HCT116 (cell line): ENCODE results near the gene ANKRD13D. TPM values are rescaled to one million over a fixed set of nuclear protein-coding genes. Genes with fewer than 3 reads are reported as not detected.

Source experiments
- ATAC-seq: fragments of 200-7000 bp; cut with Tn5 transposase; 2 replicates; pipeline ENCODE4 v1.9.1; 2020; ENCODE audit warnings: mild to moderate bottlenecking, moderate library complexity
- BruUV-seq: library from RNA; stranded (reverse); fragments of 400-500 nt; replicated peaks from 2 replicates; lab custom pipeline; 2021; lab: Mats Ljungman, UMichigan
- CTCF ChIA-PET: fragments of 300-600 bp; sonication (Branson Sonifier 250); formaldehyde crosslinking; loops from one replicate; lab custom pipeline; 2021; ENCODE audit warnings: antibody characterized with exemption; lab: Charles Lee
- POLR2A ChIA-PET: fragments of 300-600, 350-600 bp; sonication (Branson Sonifier 250); formaldehyde crosslinking; loops from one replicate; lab custom pipeline; 2021; ENCODE audit warnings: antibody characterized with exemption; lab: Charles Lee
- RAD21 ChIA-PET, 2 experiments: fragments of 300-600 bp; sonication (Branson Sonifier 250); formaldehyde crosslinking; loops; one replicate each; lab custom pipeline; 2023; ENCODE audit warnings: low total read pairs in 2 of 2; ENCODE audit not compliant: uncharacterized antibody in 2 of 2, unreplicated experiment in 2 of 2, low non-redundant PET in 1 of 2; lab: Charles Lee
- DNase-seq: peaks from one replicate; pipeline ENCODE4 v3.0.0-alpha.2; 2010; ENCODE audit warnings: low read depth, low spot score
- H2AFZ ChIP-seq: fragments of 200-600 bp; shearing (Covaris generic), sonication (generic); 2 replicates; pipeline ENCODE4 v1.6.1; 2017; ENCODE audit warnings: low read depth, mixed run types, mixed read lengths, antibody characterized with exemption, low read length; ENCODE audit not compliant: poor library complexity, severe bottlenecking
- H3K27ac ChIP-seq: 2 replicates; pipeline ENCODE4 v1.5.1; 2012; ENCODE audit warnings: low read depth, low read length
- H3K27me3 ChIP-seq: fragments of 200-600 bp; sonication (generic); 2 replicates; pipeline ENCODE4 v1.6.1; 2016; ENCODE audit warnings: mixed run types, low read length, mixed read lengths; ENCODE audit not compliant: insufficient read depth
- H3K36me3 ChIP-seq, 2 experiments: fragments of 200-500 bp in 1 of 2; fragments of 200-600 bp in 1 of 2; sonication (Bioruptor generic) in 1 of 2; sonication (generic) in 1 of 2; 2 replicates each; pipeline versions ENCODE4 v1.5.1 to v1.6.1; 2014 to 2016; ENCODE audit warnings: low read length in 2 of 2, inconsistent platforms in 1 of 2, mixed read lengths in 1 of 2, mixed run types in 1 of 2; ENCODE audit not compliant: insufficient read depth in 2 of 2, control insufficient read depth in 1 of 2
- H3K4me1 ChIP-seq, 2 experiments: fragments of 200-600 bp in 1 of 2; sonication (generic) in 1 of 2; 2 replicates each; pipeline versions ENCODE4 v1.5.1 to v1.6.1; 2012 to 2017; ENCODE audit warnings: low read length in 2 of 2, inconsistent platforms in 1 of 2, mild to moderate bottlenecking in 1 of 2, mixed read lengths in 1 of 2, mixed run types in 1 of 2, moderate library complexity in 1 of 2; ENCODE audit not compliant: insufficient read depth in 2 of 2, control insufficient read depth in 1 of 2
- H3K4me2 ChIP-seq: fragments of 200-600 bp; sonication (generic); 2 replicates; pipeline ENCODE4 v1.6.1; 2017; ENCODE audit warnings: mixed run types, low read length, mixed read lengths
- H3K4me3 ChIP-seq, 2 experiments: fragments of 200-600 bp in 1 of 2; sonication (generic) in 1 of 2; replicated peaks in 1 of 2; 2 replicates each; pipeline ENCODE4 v1.5.1; 2011 to 2016; ENCODE audit warnings: low read length in 2 of 2, control low read depth in 1 of 2, low read depth in 1 of 2, mild to moderate bottlenecking in 1 of 2, mixed read lengths in 1 of 2, mixed run types in 1 of 2
- H3K79me2 ChIP-seq: fragments of 200-600 bp; sonication (generic); 2 replicates; pipeline ENCODE4 v1.6.1; 2017; ENCODE audit warnings: mild to moderate bottlenecking, mixed run types, low read length, moderate library complexity, mixed read lengths; ENCODE audit not compliant: insufficient read depth
- H3K9ac ChIP-seq: fragments of 200-600 bp; sonication (generic); 2 replicates; pipeline ENCODE4 v1.6.1; 2016; ENCODE audit warnings: low read length, mixed read lengths
- H3K9me2 ChIP-seq: fragments of 200-600 bp; sonication (generic), shearing (Covaris generic); 2 replicates; pipeline ENCODE4 v1.6.1; 2017; ENCODE audit warnings: mixed run types, mild to moderate bottlenecking, moderate library complexity; ENCODE audit not compliant: insufficient read depth
- H3K9me3 ChIP-seq, 2 experiments: fragments of 200-500 bp in 1 of 2; fragments of 200-600 bp in 1 of 2; sonication (Bioruptor generic) in 1 of 2; sonication (generic) in 1 of 2; 2 replicates each; pipeline ENCODE4 v1.6.1; 2014 to 2017; ENCODE audit warnings: low read length in 2 of 2, mixed read lengths in 2 of 2, inconsistent platforms in 1 of 2, low read depth in 1 of 2, mild to moderate bottlenecking in 1 of 2, mixed run types in 1 of 2, moderate library complexity in 1 of 2; ENCODE audit not compliant: control insufficient read depth in 1 of 2, insufficient read depth in 1 of 2
- H4K20me1 ChIP-seq: fragments of 200-600 bp; sonication (generic), shearing (Covaris generic); 2 replicates; pipeline ENCODE4 v1.6.1; 2017; ENCODE audit warnings: mixed run types, mild to moderate bottlenecking, moderate library complexity; ENCODE audit not compliant: insufficient read depth
- CBX3 ChIP-seq: IDR thresholded peaks from 2 replicates; pipeline ENCODE4 v1.6.1; 2012; ENCODE audit warnings: low read depth
- CEBPB ChIP-seq: IDR thresholded peaks from 2 replicates; pipeline ENCODE4 v1.6.1; 2012; ENCODE audit warnings: low read depth
- ELF1 ChIP-seq: IDR thresholded peaks from 2 replicates; pipeline ENCODE4 v1.6.1; 2012; ENCODE audit warnings: low read depth, borderline replicate concordance
- EZH2 ChIP-seq: fragments of 200-600 bp; sonication (generic); IDR thresholded peaks from 2 replicates; pipeline ENCODE4 v1.6.1; 2017; ENCODE audit warnings: antibody characterized with exemption, mixed run types
- FOSL1 ChIP-seq: IDR thresholded peaks from 2 replicates; pipeline ENCODE4 v1.6.1; 2012; ENCODE audit warnings: low read depth
- MAX ChIP-seq: IDR thresholded peaks from 2 replicates; pipeline ENCODE4 v1.6.1; 2012
- SP1 ChIP-seq: IDR thresholded peaks from 2 replicates; pipeline ENCODE4 v1.6.1; 2012; ENCODE audit warnings: low read depth
- SRF ChIP-seq: IDR thresholded peaks from 2 replicates; pipeline ENCODE4 v1.6.1; 2012; ENCODE audit warnings: low read depth
- TCF7L2 ChIP-seq: IDR thresholded peaks from 2 replicates; pipeline ENCODE4 v1.7.0; 2011; ENCODE audit warnings: borderline replicate concordance, inconsistent platforms; ENCODE audit not compliant: insufficient read depth, insufficient read length; ENCODE audit errors: extremely low read depth
- ZFX ChIP-seq: fragments of 450-650 bp; IDR thresholded peaks from 2 replicates; pipeline ENCODE4 v1.6.1; 2017
- intact Hi-C: fragments of 100-400 bp; cut with micrococcal nuclease; formaldehyde crosslinking; loops from 2 replicates; pipeline ENCODE4 v1.10.0; 2022
- total RNA-seq: library from RNA; stranded (reverse); gene quantifications from one replicate; pipeline ENCODE4 v1.2.1, GENCODE V29; 2021; ENCODE audit not compliant: unreplicated experiment
- TF ChIP-seq, protein P1 (sequence below): IDR thresholded peaks from 2 replicates; pipeline ENCODE4 v1.6.1; 2011; ENCODE audit warnings: mild to moderate bottlenecking, low read length, moderate library complexity; ENCODE audit not compliant: insufficient replicate concordance; ENCODE audit errors: extremely low read depth

ANKRD13D gene
- total RNA-seq, 1 experiment from 2014 or later = 61.1 TPM

GRCh38 chr11:67301313-67301921, 12.3 kb downstream of the ANKRD13D start:
- ChIA-PET CTCF (no interaction called here), POLR2A (interaction anchor here (2.4 kb wide), 1 partner anchor 13 kb away, joined by 11 read pairs; the partner anchor contains the start of gene ANKRD13D)
- peaks cover 21 to 25% of the 10 kb centered on the region in 2 experiments for H3K4me1 ChIP-seq
- TF ChIP-seq ELF1 (no peak), EZH2 (no peak), FOSL1 (no peak), TCF7L2 (no peak), CBX3 (no peak), SRF (no peak), CEBPB (no peak), ZFX (no peak), MAX (no peak), SP1 (no peak)
- TF ChIP-seq, protein P1, sequence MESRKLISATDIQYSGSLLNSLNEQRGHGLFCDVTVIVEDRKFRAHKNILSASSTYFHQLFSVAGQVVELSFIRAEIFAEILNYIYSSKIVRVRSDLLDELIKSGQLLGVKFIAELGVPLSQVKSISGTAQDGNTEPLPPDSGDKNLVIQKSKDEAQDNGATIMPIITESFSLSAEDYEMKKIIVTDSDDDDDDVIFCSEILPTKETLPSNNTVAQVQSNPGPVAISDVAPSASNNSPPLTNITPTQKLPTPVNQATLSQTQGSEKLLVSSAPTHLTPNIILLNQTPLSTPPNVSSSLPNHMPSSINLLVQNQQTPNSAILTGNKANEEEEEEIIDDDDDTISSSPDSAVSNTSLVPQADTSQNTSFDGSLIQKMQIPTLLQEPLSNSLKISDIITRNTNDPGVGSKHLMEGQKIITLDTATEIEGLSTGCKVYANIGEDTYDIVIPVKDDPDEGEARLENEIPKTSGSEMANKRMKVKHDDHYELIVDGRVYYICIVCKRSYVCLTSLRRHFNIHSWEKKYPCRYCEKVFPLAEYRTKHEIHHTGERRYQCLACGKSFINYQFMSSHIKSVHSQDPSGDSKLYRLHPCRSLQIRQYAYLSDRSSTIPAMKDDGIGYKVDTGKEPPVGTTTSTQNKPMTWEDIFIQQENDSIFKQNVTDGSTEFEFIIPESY = no peak
- TF ChIP-seq, all 23 proteins: peak for 0
- 0 out of 4 replicates have a peak, but pooled peaks cover 3 to 10% of the 10 kb centered on the region in 2 experiments for H3K36me3 ChIP-seq
- peaks cover 18% of the 10 kb centered on the region for H3K79me2 ChIP-seq
- H3K4me3 ChIP-seq = no peak overlapping the region
- H4K20me1 ChIP-seq = no peaks in the 10 kb centered on the region
- no peaks in the 10 kb centered on the region for H3K27me3 ChIP-seq
- BruUV-seq = no TSS peak
- no peaks in the 10 kb centered on the region for H3K9me2 ChIP-seq
- H3K9me3 ChIP-seq = 0 out of 4 replicates have a peak, but pooled peaks cover 0 to under 1% of the 10 kb centered on the region in 2 experiments
- H3K27ac ChIP-seq = peak overlapping the region; percentile 85; the same call in 1 of the 2 replicates
- H3K4me2 ChIP-seq = no peak overlapping the region
- H2AFZ ChIP-seq = no peak overlapping the region
- RAD21 ChIA-PET = no interaction called here
- ATAC-seq (no peak), DNase-seq (no peak)
- intact Hi-C loops = no loop called here
- H3K9ac ChIP-seq = no peak overlapping the region
